Activated naive CD4-positive, alpha-beta T cell treated with anti-CD3 and anti-CD28 coated beads for 36 hours (primary cell): ENCODE measurements around the gene ZNF101. TPM values are rescaled to one million over a fixed set of nuclear protein-coding genes. Genes with fewer than 3 reads are reported as not detected.
"Not testable (repeated sequence)": the region's sequence is repeated elsewhere in the genome, so short reads cannot be mapped to it uniquely, and the experiment has no call there.

ENCODE experiments used
- CTCF ChIA-PET: fragments of 350-600 bp; sonication (Branson Sonifier 250); formaldehyde crosslinking; loops from one replicate; lab custom pipeline; 2021; ENCODE audit warnings: antibody characterized with exemption; lab: Charles Lee
- DNase-seq: peaks from one replicate; pipeline ENCODE4 v3.0.0-alpha.2; 2020
- H3K27ac Mint-ChIP-seq: one replicate; pipeline ENCODE4 v1.8.0; 2021; ENCODE audit warnings: mild to moderate bottlenecking, mixed read lengths
- H3K27me3 Mint-ChIP-seq: one replicate; pipeline ENCODE4 v1.8.0; 2021; ENCODE audit warnings: low read depth, mixed read lengths
- H3K36me3 Mint-ChIP-seq: one replicate; pipeline ENCODE4 v1.8.0; 2021; ENCODE audit warnings: low read depth, mixed read lengths
- H3K4me1 Mint-ChIP-seq: one replicate; pipeline ENCODE4 v1.8.0; 2021; ENCODE audit warnings: low read depth, mixed read lengths
- H3K4me3 Mint-ChIP-seq: one replicate; pipeline ENCODE4 v1.8.0; 2021; ENCODE audit warnings: mild to moderate bottlenecking, moderate library complexity, mixed read lengths
- H3K9me3 Mint-ChIP-seq: one replicate; pipeline ENCODE4 v1.8.0; 2021; ENCODE audit warnings: mixed read lengths
- intact Hi-C: fragments of 100-400 bp; cut with micrococcal nuclease; formaldehyde crosslinking; loops from one replicate; pipeline ENCODE4 v1.15.1; 2023
- total RNA-seq, 2 experiments: library from RNA; stranded (reverse); gene quantifications; one replicate each; pipeline ENCODE4 v1.2.3, GENCODE V29; 2021

The ZNF101 gene
- total RNA-seq, 2 experiments from 2014 or later: 51.8 to 54.3 TPM

GRCh38 chr19:19700493-19700892 is 31.9 kb downstream of the ZNF101 start:
- peaks cover 36% of the 10 kb centered on the region for H3K36me3 Mint-ChIP-seq

DNA sequence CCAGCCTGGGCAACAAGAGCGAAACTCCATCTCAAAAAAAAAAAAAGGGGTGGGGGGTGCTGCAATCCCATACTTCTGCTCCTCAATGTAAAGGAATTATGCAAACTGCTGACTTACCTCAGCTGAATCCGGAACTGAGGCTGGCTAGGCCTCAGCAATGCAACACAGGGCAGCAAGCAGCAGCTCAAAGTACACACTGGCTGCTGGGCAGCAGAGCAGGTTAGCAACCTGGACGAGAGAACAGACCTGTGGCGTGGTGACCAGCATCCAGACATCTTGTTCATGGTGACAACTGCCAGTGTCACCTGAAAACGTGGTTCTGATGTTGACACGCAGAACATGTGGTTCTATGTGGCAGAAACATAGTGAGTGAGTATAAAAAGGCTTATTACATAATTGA is 36.2 kb downstream of the ZNF101 start:
- H3K4me1 Mint-ChIP-seq: no peaks in the 10 kb centered on the region
- DNase-seq: no peak
- intact Hi-C loops: no loop called here
- H3K27ac Mint-ChIP-seq: no peak overlapping the region
- peaks cover 62% of the 10 kb centered on the region for H3K9me3 Mint-ChIP-seq
- peaks cover 63% of the 10 kb centered on the region for H3K36me3 Mint-ChIP-seq
- no peaks in the 10 kb centered on the region for H3K27me3 Mint-ChIP-seq
- CTCF ChIA-PET: no interaction called here
- no peak overlapping the region for H3K4me3 Mint-ChIP-seq

More at GRCh38 chr19:19700493-19700892, 31.9 kb downstream of the ZNF101 start:
- CTCF ChIA-PET: interaction anchor here (0.9 to 1.5 kb wide), 2 partner anchors 32 to 168 kb away, joined by 3 read pairs; no protein-coding TSS in a partner anchor
- H3K27ac Mint-ChIP-seq, H3K27me3 Mint-ChIP-seq, H3K4me3 Mint-ChIP-seq, intact Hi-C loops, H3K4me1 Mint-ChIP-seq, DNase-seq: not testable (repeated sequence)
- H3K9me3 Mint-ChIP-seq: peaks cover 35% of the 10 kb centered on the region

DNA sequence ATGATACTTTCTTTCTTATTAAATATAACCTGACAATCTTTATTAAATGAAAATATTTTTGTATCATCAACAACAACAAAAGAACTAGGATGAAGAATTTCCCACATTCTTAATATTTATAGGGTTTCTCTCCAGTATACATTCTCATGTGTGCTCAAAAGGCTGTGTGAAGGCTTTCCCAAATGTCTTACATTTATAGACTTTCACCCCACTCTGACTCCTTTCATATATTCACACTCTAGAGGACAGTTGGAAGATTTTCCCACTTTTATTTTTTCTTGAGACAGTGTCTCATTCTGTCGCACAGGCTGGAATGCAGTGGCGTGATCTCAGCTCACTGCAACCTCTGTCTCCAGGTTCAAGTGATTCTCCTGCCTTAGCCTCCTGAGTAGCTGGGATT is 41.9 kb downstream of the ZNF101 start:
- Mint-ChIP-seq H3K9me3 (peaks cover 76% of the 10 kb centered on the region), H3K27ac (no peak overlapping the region), H3K36me3 (peaks cover 82% of the 10 kb centered on the region), H3K4me3 (no peak overlapping the region), H3K4me1 (no peaks in the 10 kb centered on the region), H3K27me3 (no peaks in the 10 kb centered on the region)
- CTCF ChIA-PET: no interaction called here
- no peak for DNase-seq
- intact Hi-C loops: no loop called here

GRCh38 chr19:19711306-19711933 is 42.8 kb downstream of the ZNF101 start:
- peaks cover 85% of the 10 kb centered on the region for H3K36me3 Mint-ChIP-seq
- H3K4me1 Mint-ChIP-seq: no peaks in the 10 kb centered on the region
- DNase-seq: no peak
- no peak overlapping the region for H3K4me3 Mint-ChIP-seq
- intact Hi-C loops: no loop called here
- H3K9me3 Mint-ChIP-seq: peaks cover 76% of the 10 kb centered on the region
- CTCF ChIA-PET: no interaction called here
- H3K27me3 Mint-ChIP-seq: no peaks in the 10 kb centered on the region
- H3K27ac Mint-ChIP-seq: no peak overlapping the region

DNA sequence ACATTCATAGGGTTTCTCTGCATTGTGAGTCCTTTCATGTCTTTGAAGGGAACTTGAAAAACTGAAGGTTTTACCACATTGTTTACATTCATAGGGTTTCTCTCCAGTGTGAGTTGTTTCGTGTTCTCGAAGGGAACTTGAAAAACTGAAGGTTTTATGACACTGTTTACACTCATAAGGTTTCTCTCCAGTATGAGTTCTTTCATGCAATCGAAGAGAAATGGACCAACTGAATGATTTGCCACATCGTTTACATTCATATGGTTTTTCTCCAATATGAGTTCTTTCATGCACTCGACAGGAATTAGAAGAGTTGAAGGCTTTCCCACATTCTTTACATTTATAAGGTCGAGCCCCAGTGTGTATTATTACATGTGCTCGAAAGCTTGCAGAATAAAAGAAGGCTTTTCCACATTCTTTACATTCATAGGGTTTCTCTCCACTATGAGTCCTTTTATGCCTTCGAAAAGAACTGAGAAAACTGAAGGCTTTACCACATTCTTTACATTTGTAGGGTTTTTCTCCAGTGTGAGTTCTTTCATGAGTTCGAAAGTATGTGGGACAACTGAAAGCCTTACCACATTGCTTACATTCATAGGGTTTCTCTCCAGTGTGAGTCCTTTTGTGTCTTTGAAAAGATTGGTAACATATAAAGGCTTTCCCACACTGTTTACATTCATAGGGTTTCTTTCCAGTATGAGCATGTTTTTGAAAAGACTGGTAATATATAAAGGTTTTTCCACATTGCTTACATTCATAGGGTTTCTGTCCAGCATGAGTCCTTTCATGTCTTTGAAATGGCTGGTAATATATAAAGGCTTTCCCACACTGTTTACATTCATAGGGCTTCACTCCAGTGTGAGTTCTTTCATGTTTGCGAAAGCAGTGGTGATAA is 43.5 kb downstream of the ZNF101 start:
- CTCF ChIA-PET: no interaction called here
- Mint-ChIP-seq H3K4me1 (no peaks in the 10 kb centered on the region), H3K9me3 (peaks cover 77% of the 10 kb centered on the region), H3K4me3 (no peak overlapping the region), H3K36me3 (peaks cover 86% of the 10 kb centered on the region), H3K27me3 (no peaks in the 10 kb centered on the region), H3K27ac (no peak overlapping the region)
- intact Hi-C loops: no loop called here
- no peak for DNase-seq

GRCh38 chr19:19719798-19720197 is 51.2 kb downstream of the ZNF101 start:
- H3K27me3 Mint-ChIP-seq: no peaks in the 10 kb centered on the region
- no peak for DNase-seq
- peaks cover 5% of the 10 kb centered on the region for H3K4me1 Mint-ChIP-seq
- H3K9me3 Mint-ChIP-seq: peaks cover 77% of the 10 kb centered on the region
- no peak overlapping the region for H3K27ac Mint-ChIP-seq
- peaks cover 75% of the 10 kb centered on the region for H3K36me3 Mint-ChIP-seq
- H3K4me3 Mint-ChIP-seq: no peak overlapping the region
- CTCF ChIA-PET: no interaction called here
- intact Hi-C loops: loop anchor here (1.0 kb wide), 1 partner anchor 10 kb away; no protein-coding TSS in a partner anchor

- no peak for DNase-seq
- CTCF ChIA-PET: interaction anchor here (1.5 kb wide), 1 partner anchor 11 kb away, joined by 4 read pairs; the partner anchor contains the start of gene ZNF14
- H3K27me3 Mint-ChIP-seq: no peaks in the 10 kb centered on the region
- peaks cover 75% of the 10 kb centered on the region for H3K9me3 Mint-ChIP-seq
- H3K4me1 Mint-ChIP-seq: peaks cover 5% of the 10 kb centered on the region
- no peak overlapping the region for H3K27ac Mint-ChIP-seq
- no peak overlapping the region for H3K4me3 Mint-ChIP-seq
- peaks cover 69% of the 10 kb centered on the region for H3K36me3 Mint-ChIP-seq
- intact Hi-C loops: no loop called here
These were observed 53.3 kb downstream of the ZNF101 start for GRCh38 chr19:19721896-19722295.

GRCh38 chr19:19732579-19733501 is 64.2 kb downstream of the ZNF101 start, which contains the start of gene ZNF14:
TSS of gene ZNF14 (minus strand) at chr19:19733112. CDS start at chr19:19732958, 154 bp downstream.
- peak within 1 kb of the TSS; percentile 96 for H3K27ac Mint-ChIP-seq
- no peaks in the 10 kb centered on the region for H3K27me3 Mint-ChIP-seq
- intact Hi-C loops: loop anchor here (1.0 to 5.0 kb wide), 9 partner anchors 43 to 319 kb away; partner anchors contain the start of genes ATP13A1, CILP2, ZNF101 and ZNF253
- peaks cover 44% of the 10 kb centered on the region for H3K36me3 Mint-ChIP-seq
- H3K4me1 Mint-ChIP-seq: peaks cover 20% of the 10 kb centered on the region
- peak within 1 kb of the TSS; percentile 97 for H3K4me3 Mint-ChIP-seq
- H3K9me3 Mint-ChIP-seq: peaks cover 22% of the 10 kb centered on the region
- peak; percentile 98 for DNase-seq
- CTCF ChIA-PET: interaction anchor here (0.6 to 1.3 kb wide), 4 partner anchors 10 to 224 kb away, joined by 3 to 5 read pairs (median 4); no protein-coding TSS in a partner anchor

Other genes with a start within 250 kb of the ZNF101 start
- gene TSSK6, start 153.3 kb upstream of the ZNF101 start, total RNA-seq: 1 to 10 TPM; 4.5 TPM
- 100 to 1,000 TPM; 351 to 376 TPM for gene NDUFA13, start 152.6 kb upstream of the ZNF101 start, total RNA-seq
- gene YJEFN3, start 139.9 kb upstream of the ZNF101 start, total RNA-seq: 1 to 10 TPM; 6.5 to 7.2 TPM
- gene CILP2, start 130.6 kb upstream of the ZNF101 start, total RNA-seq: under 1 TPM; 0.14 to 0.22 TPM
- 10 to 100 TPM; 13.5 to 17.5 TPM for gene PBX4, start 50.2 kb upstream of the ZNF101 start, total RNA-seq
- gene LPAR2, start 40.6 kb upstream of the ZNF101 start, total RNA-seq: 10 to 100 TPM; 20.2 to 20.7 TPM
- gene GMIP, start 25.2 kb upstream of the ZNF101 start, total RNA-seq: 10 to 100 TPM; 38.7 to 40.6 TPM
- gene ATP13A1, start 5.2 kb upstream of the ZNF101 start, total RNA-seq: 10 to 100 TPM; 48.7 to 55.1 TPM
- 1 to 10 TPM; 8.4 TPM for gene ZNF14, start 64.3 kb downstream of the ZNF101 start, total RNA-seq
- gene ZNF506, start 152.9 kb downstream of the ZNF101 start, total RNA-seq: 10 to 100 TPM; 32.6 to 34.0 TPM
- gene ZNF253, start 197.0 kb downstream of the ZNF101 start, total RNA-seq: 1 to 10 TPM; 6.1 to 9.6 TPM
- gene ZNF93, start 232.1 kb downstream of the ZNF101 start, total RNA-seq: 10 to 100 TPM; 15.2 to 16.6 TPM